HG02759 (cell line): ENCODE results near the gene SMIM21.

ENCODE experiments used
- ATAC-seq: cut with Tn5 transposase; IDR thresholded peaks from one replicate; pipeline ENCODE4 v1.9.1; 2021; ENCODE audit warnings: mild to moderate bottlenecking, moderate library complexity; ENCODE audit not compliant: unreplicated experiment

The SMIM21 gene

GRCh38 chr18:75427603-75428002, at the start of gene SMIM21:
SMIM21 (minus strand) TSS chr18:75427703; CDS start chr18:75427563, 140 bp downstream.
- no peak for ATAC-seq

GRCh38 chr18:75475228-75475627, 47.7 kb upstream of the SMIM21 start:
- no peak for ATAC-seq

- ATAC-seq: no peak
Measured at GRCh38 chr18:75474332-75474731, 46.8 kb upstream of the SMIM21 start.

- no peak for ATAC-seq
Measured at GRCh38 chr18:75473316-75473715, 45.8 kb upstream of the SMIM21 start.

- ATAC-seq: no peak
Measured at GRCh38 chr18:75472906-75473305, 45.4 kb upstream of the SMIM21 start.

GRCh38 chr18:75472396-75472795, 44.9 kb upstream of the SMIM21 start:
- ATAC-seq: no peak

GRCh38 chr18:75471850-75472249, 44.3 kb upstream of the SMIM21 start:
- no peak for ATAC-seq

- ATAC-seq: no peak
Measured at GRCh38 chr18:75467851-75468250, 40.3 kb upstream of the SMIM21 start.

GRCh38 chr18:75467281-75467795, 39.8 kb upstream of the SMIM21 start:
- no peak for ATAC-seq

- no peak for ATAC-seq
Measured at GRCh38 chr18:75464356-75464755, 36.9 kb upstream of the SMIM21 start.

GRCh38 chr18:75462178-75462832, 34.8 kb upstream of the SMIM21 start:
- no peak for ATAC-seq

- ATAC-seq: no peak
Measured at GRCh38 chr18:75456199-75456631, 28.7 kb upstream of the SMIM21 start.

- no peak for ATAC-seq
Measured at GRCh38 chr18:75455249-75456198, 28.0 kb upstream of the SMIM21 start.

GRCh38 chr18:75454022-75454795, 26.7 kb upstream of the SMIM21 start:
- ATAC-seq: no peak

- no peak for ATAC-seq
Measured at GRCh38 chr18:75450906-75451305, 23.4 kb upstream of the SMIM21 start.

GRCh38 chr18:75441896-75442295, 14.4 kb upstream of the SMIM21 start:
- no peak for ATAC-seq

- ATAC-seq: no peak
Measured at GRCh38 chr18:75439348-75439747, 11.8 kb upstream of the SMIM21 start.

- ATAC-seq: no peak
Measured at GRCh38 chr18:75438891-75439290, 11.4 kb upstream of the SMIM21 start.

GRCh38 chr18:75437979-75438378, 10.5 kb upstream of the SMIM21 start:
- no peak for ATAC-seq

- no peak for ATAC-seq
Measured at GRCh38 chr18:75433098-75433497, 5.6 kb upstream of the SMIM21 start.

GRCh38 chr18:75429975-75430374, 2.5 kb upstream of the SMIM21 start:
- ATAC-seq: no peak
